Fibroblast of villous mesenchyme (primary cell): ENCODE measurements around the gene TCTA. TPM values are rescaled to one million over a fixed set of nuclear protein-coding genes. Genes with fewer than 3 reads are reported as not detected.

ENCODE experiments used
- DNase-seq: peaks from one replicate; pipeline ENCODE4 v3.0.0-alpha.2; 2010; ENCODE audit warnings: low read depth
- H3K4me3 ChIP-seq: 2 replicates; pipeline ENCODE4 v1.5.1; 2011; ENCODE audit warnings: low read depth, mild to moderate bottlenecking, low read length
- CTCF ChIP-seq: IDR thresholded peaks from 2 replicates; pipeline ENCODE4 v1.5.1; 2012; ENCODE audit warnings: low read depth, mild to moderate bottlenecking, low read length; ENCODE audit not compliant: insufficient read depth
- total RNA-seq: library from RNA; depleted of rRNA; stranded (reverse); fragments of >200 nt; gene quantifications from 2 replicates; pipeline ENCODE4 v1.2.3, GENCODE V29; 2012

TCTA gene
- total RNA-seq, result 22.2 and 27.2 TPM in 2 replicates

GRCh38 chr3:49411968-49412631 is at the start of gene TCTA, which contains the start of gene RHOA:
Gene TCTA, plus strand, starts transcription at chr3:49412423. Its CDS starts 4 bp downstream, at chr3:49412427.
Gene RHOA, minus strand, starts transcription at chr3:49411976. Its CDS starts 36,387 bp downstream, at chr3:49375589.
- peak within 1 kb of the TSS; percentile 73 for H3K4me3 ChIP-seq
- TF ChIP-seq CTCF, result no peak
- peak; percentile 100 for DNase-seq

GRCh38 chr3:49362561-49362960 is 49.7 kb upstream of the TCTA start:
- peak; percentile 53 for DNase-seq
- no peak overlapping the region for H3K4me3 ChIP-seq
- TF ChIP-seq CTCF, result no peak

GRCh38 chr3:49370585-49371290 is 41.5 kb upstream of the TCTA start:
- no peak for TF ChIP-seq CTCF
- no peak overlapping the region for H3K4me3 ChIP-seq
- no peak for DNase-seq

GRCh38 chr3:49371946-49372345 is 40.3 kb upstream of the TCTA start:
- H3K4me3 ChIP-seq, result no peak overlapping the region
- no peak for TF ChIP-seq CTCF
- DNase-seq, result no peak

GRCh38 chr3:49377483-49377882 is 34.7 kb upstream of the TCTA start:
- DNase-seq, result peak; percentile 52
- no peak overlapping the region for H3K4me3 ChIP-seq
- no peak for TF ChIP-seq CTCF

GRCh38 chr3:49378249-49378895 is 33.9 kb upstream of the TCTA start:
- no peak for TF ChIP-seq CTCF
- peak; percentile 85 for DNase-seq
- H3K4me3 ChIP-seq, result no peak overlapping the region
